Activated CD4-positive, alpha-beta T cell treated with anti-CD3 and anti-CD28 coated beads, Interleukin-2, amount 10 ng/mL, durations not matched to agents 24 days and 14 days (primary cell): ENCODE data around the gene PACS2. TPM values are rescaled to one million over a fixed set of nuclear protein-coding genes. Genes with fewer than 3 reads are reported as not detected.

Experiments
- DNase-seq: peaks from one replicate; pipeline ENCODE4 v3.0.0; 2022
- H3K27ac Mint-ChIP-seq: one replicate; pipeline ENCODE4 v1.8.0; 2022; ENCODE audit warnings: mild to moderate bottlenecking, mixed read lengths
- H3K27me3 Mint-ChIP-seq: one replicate; pipeline ENCODE4 v1.8.0; 2022; ENCODE audit warnings: mixed read lengths
- H3K36me3 Mint-ChIP-seq: one replicate; pipeline ENCODE4 v1.8.0; 2022; ENCODE audit warnings: low read depth, mild to moderate bottlenecking, mixed read lengths
- H3K4me1 Mint-ChIP-seq: one replicate; pipeline ENCODE4 v1.8.0; 2021; ENCODE audit warnings: mixed read lengths
- H3K4me3 Mint-ChIP-seq: one replicate; pipeline ENCODE4 v1.8.0; 2022; ENCODE audit warnings: mild to moderate bottlenecking, moderate library complexity, mixed read lengths
- H3K9me3 Mint-ChIP-seq: one replicate; pipeline ENCODE4 v1.8.0; 2021; ENCODE audit warnings: mixed read lengths
- intact Hi-C: fragments of 100-400 bp; cut with micrococcal nuclease; formaldehyde crosslinking; loops from one replicate; pipeline ENCODE4 v1.15.1; 2023
- total RNA-seq: library from RNA; stranded (reverse); gene quantifications from 2 replicates; pipeline ENCODE4 v1.2.3, GENCODE V29; 2022

Gene PACS2
- total RNA-seq, 1 donor from 2014 or later, result 33.9 TPM

- Mint-ChIP-seq H3K4me1 (peaks cover 9% of the 10 kb centered on the region), H3K36me3 (peaks cover 3% of the 10 kb centered on the region), H3K4me3 (no peak overlapping the region), H3K27me3 (no peaks in the 10 kb centered on the region), H3K9me3 (no peaks in the 10 kb centered on the region), H3K27ac (no peak overlapping the region)
- intact Hi-C loops, result no loop called here
- DNase-seq, result no peak
Measured at GRCh38 chr14:105377555-105378182, 63.1 kb downstream of the PACS2 start.

- no peak overlapping the region for H3K27ac Mint-ChIP-seq
Measured at GRCh38 chr14:105378199-105378598, 63.7 kb downstream of the PACS2 start.

GRCh38 chr14:105378873-105379685, 64.5 kb downstream of the PACS2 start:
- no peaks in the 10 kb centered on the region for H3K27me3 Mint-ChIP-seq
- no peak overlapping the region for H3K27ac Mint-ChIP-seq
- DNase-seq, result no peak
- peaks cover 9% of the 10 kb centered on the region for H3K4me1 Mint-ChIP-seq
- intact Hi-C loops, result no loop called here
- H3K4me3 Mint-ChIP-seq, result no peak overlapping the region
- peaks cover 5% of the 10 kb centered on the region for H3K36me3 Mint-ChIP-seq
- no peaks in the 10 kb centered on the region for H3K9me3 Mint-ChIP-seq

More at GRCh38 chr14:105378199-105378598, 63.7 kb downstream of the PACS2 start:
- Mint-ChIP-seq H3K36me3 (peaks cover 3% of the 10 kb centered on the region), H3K9me3 (no peaks in the 10 kb centered on the region), H3K4me3 (no peak overlapping the region), H3K4me1 (peaks cover 9% of the 10 kb centered on the region), H3K27me3 (no peaks in the 10 kb centered on the region)
- intact Hi-C loops, result no loop called here
- no peak for DNase-seq

GRCh38 chr14:105379946-105380345, 65.4 kb downstream of the PACS2 start:
- no peak overlapping the region for H3K4me3 Mint-ChIP-seq
- intact Hi-C loops, result no loop called here
- H3K36me3 Mint-ChIP-seq, result peaks cover 5% of the 10 kb centered on the region
- H3K9me3 Mint-ChIP-seq, result no peaks in the 10 kb centered on the region
- no peak for DNase-seq
- H3K27me3 Mint-ChIP-seq, result no peaks in the 10 kb centered on the region
- no peak overlapping the region for H3K27ac Mint-ChIP-seq
- peaks cover 9% of the 10 kb centered on the region for H3K4me1 Mint-ChIP-seq

- Mint-ChIP-seq H3K9me3 (no peaks in the 10 kb centered on the region), H3K36me3 (peaks cover 5% of the 10 kb centered on the region), H3K27ac (no peak overlapping the region), H3K4me3 (no peak overlapping the region), H3K27me3 (no peaks in the 10 kb centered on the region), H3K4me1 (peaks cover 5% of the 10 kb centered on the region)
- intact Hi-C loops, result no loop called here
- no peak for DNase-seq
Measured at GRCh38 chr14:105380756-105381155, 66.2 kb downstream of the PACS2 start.

GRCh38 chr14:105381446-105382342, 67.1 kb downstream of the PACS2 start:
- Mint-ChIP-seq H3K9me3 (no peaks in the 10 kb centered on the region), H3K36me3 (peaks cover 1% of the 10 kb centered on the region), H3K27me3 (no peaks in the 10 kb centered on the region), H3K4me3 (no peak overlapping the region), H3K27ac (no peak overlapping the region), H3K4me1 (no peaks in the 10 kb centered on the region)
- intact Hi-C loops, result no loop called here
- no peak for DNase-seq

- DNase-seq, result no peak
- Mint-ChIP-seq H3K4me3 (no peak overlapping the region), H3K9me3 (no peaks in the 10 kb centered on the region), H3K27me3 (no peaks in the 10 kb centered on the region), H3K27ac (no peak overlapping the region), H3K4me1 (no peaks in the 10 kb centered on the region), H3K36me3 (peaks cover 1% of the 10 kb centered on the region)
- intact Hi-C loops, result no loop called here
Measured at GRCh38 chr14:105382343-105383082, 68.0 kb downstream of the PACS2 start.

- H3K27ac Mint-ChIP-seq, result no peak overlapping the region
- H3K36me3 Mint-ChIP-seq, result peaks cover 1% of the 10 kb centered on the region
- no peaks in the 10 kb centered on the region for H3K27me3 Mint-ChIP-seq
- intact Hi-C loops, result no loop called here
- no peak overlapping the region for H3K4me3 Mint-ChIP-seq
- no peaks in the 10 kb centered on the region for H3K4me1 Mint-ChIP-seq
- no peaks in the 10 kb centered on the region for H3K9me3 Mint-ChIP-seq
- DNase-seq, result no peak
Measured at GRCh38 chr14:105383083-105383730, 68.7 kb downstream of the PACS2 start.

GRCh38 chr14:105384041-105384557, 69.6 kb downstream of the PACS2 start:
- intact Hi-C loops, result no loop called here
- DNase-seq, result no peak
- peaks cover 1% of the 10 kb centered on the region for H3K36me3 Mint-ChIP-seq
- no peaks in the 10 kb centered on the region for H3K4me1 Mint-ChIP-seq
- no peaks in the 10 kb centered on the region for H3K27me3 Mint-ChIP-seq
- H3K27ac Mint-ChIP-seq, result no peak overlapping the region
- no peak overlapping the region for H3K4me3 Mint-ChIP-seq
- no peaks in the 10 kb centered on the region for H3K9me3 Mint-ChIP-seq

GRCh38 chr14:105384605-105385321, 70.2 kb downstream of the PACS2 start:
- Mint-ChIP-seq H3K4me1 (no peaks in the 10 kb centered on the region), H3K4me3 (no peak overlapping the region), H3K36me3 (peaks cover 1% of the 10 kb centered on the region), H3K27me3 (no peaks in the 10 kb centered on the region), H3K9me3 (no peaks in the 10 kb centered on the region), H3K27ac (no peak overlapping the region)
- intact Hi-C loops, result no loop called here
- no peak for DNase-seq

GRCh38 chr14:105385322-105385637, 70.7 kb downstream of the PACS2 start:
- no peaks in the 10 kb centered on the region for H3K27me3 Mint-ChIP-seq
- no peak overlapping the region for H3K4me3 Mint-ChIP-seq
- no peak overlapping the region for H3K27ac Mint-ChIP-seq
- DNase-seq, result no peak
- peaks cover 2% of the 10 kb centered on the region for H3K4me1 Mint-ChIP-seq
- peaks cover 1% of the 10 kb centered on the region for H3K36me3 Mint-ChIP-seq
- intact Hi-C loops, result no loop called here
- no peaks in the 10 kb centered on the region for H3K9me3 Mint-ChIP-seq

- Mint-ChIP-seq H3K36me3 (peaks cover 1% of the 10 kb centered on the region), H3K9me3 (no peaks in the 10 kb centered on the region), H3K4me1 (peaks cover 5% of the 10 kb centered on the region), H3K27ac (no peak overlapping the region), H3K27me3 (no peaks in the 10 kb centered on the region), H3K4me3 (no peak overlapping the region)
- intact Hi-C loops, result no loop called here
- DNase-seq, result no peak
Measured at GRCh38 chr14:105385698-105386365, 71.3 kb downstream of the PACS2 start.
